ENCODE measurements around the gene TTC23.
A peak's percentile ranks its signal among the peaks of the same experiment; 100 is the strongest.

TTC23 gene

DNA sequence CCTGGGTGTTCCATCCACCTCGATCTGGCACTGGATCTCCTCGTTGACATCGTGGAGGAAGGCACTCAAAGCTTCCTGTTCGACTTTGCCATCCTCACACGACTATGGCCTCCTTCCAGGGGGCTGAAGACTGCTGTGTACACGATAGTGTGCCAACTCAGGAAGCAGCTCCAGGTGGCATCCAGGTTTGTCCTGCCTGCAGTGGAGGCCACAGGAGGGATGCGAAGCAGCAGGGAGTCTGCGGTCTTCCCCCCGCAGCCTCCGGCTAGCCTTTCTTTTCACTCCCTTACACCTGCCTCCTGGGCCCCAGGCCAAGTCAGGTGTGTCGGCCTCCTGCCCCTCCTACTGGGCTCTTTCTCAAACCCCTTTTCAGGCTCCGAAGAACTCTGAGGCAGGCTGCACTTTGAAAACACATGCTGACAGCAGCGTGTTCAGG is 112.3 kb downstream of the TTC23 start:
- TF ChIP-seq, protein P1, sequence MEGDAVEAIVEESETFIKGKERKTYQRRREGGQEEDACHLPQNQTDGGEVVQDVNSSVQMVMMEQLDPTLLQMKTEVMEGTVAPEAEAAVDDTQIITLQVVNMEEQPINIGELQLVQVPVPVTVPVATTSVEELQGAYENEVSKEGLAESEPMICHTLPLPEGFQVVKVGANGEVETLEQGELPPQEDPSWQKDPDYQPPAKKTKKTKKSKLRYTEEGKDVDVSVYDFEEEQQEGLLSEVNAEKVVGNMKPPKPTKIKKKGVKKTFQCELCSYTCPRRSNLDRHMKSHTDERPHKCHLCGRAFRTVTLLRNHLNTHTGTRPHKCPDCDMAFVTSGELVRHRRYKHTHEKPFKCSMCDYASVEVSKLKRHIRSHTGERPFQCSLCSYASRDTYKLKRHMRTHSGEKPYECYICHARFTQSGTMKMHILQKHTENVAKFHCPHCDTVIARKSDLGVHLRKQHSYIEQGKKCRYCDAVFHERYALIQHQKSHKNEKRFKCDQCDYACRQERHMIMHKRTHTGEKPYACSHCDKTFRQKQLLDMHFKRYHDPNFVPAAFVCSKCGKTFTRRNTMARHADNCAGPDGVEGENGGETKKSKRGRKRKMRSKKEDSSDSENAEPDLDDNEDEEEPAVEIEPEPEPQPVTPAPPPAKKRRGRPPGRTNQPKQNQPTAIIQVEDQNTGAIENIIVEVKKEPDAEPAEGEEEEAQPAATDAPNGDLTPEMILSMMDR (conservative IDR thresholded peaks at IDR 0.05): no peak
- H3K27ac ChIP-seq: peak overlapping the region; percentile 59

GRCh38 chr15:99135194-99135593 is 114.2 kb downstream of the TTC23 start:
- H3K27ac ChIP-seq: 0 out of 2 replicates have a peak overlapping the region, but pooled peaks have one; percentile 12
- TF ChIP-seq, protein P1 (conservative IDR thresholded peaks at IDR 0.05): no peak

GRCh38 chr15:99134317-99134821 is 115.0 kb downstream of the TTC23 start:
- 0 out of 2 replicates have a peak overlapping the region, but pooled peaks have one; percentile 12 for H3K27ac ChIP-seq
- TF ChIP-seq, protein P1 (conservative IDR thresholded peaks at IDR 0.05): no peak

DNA sequence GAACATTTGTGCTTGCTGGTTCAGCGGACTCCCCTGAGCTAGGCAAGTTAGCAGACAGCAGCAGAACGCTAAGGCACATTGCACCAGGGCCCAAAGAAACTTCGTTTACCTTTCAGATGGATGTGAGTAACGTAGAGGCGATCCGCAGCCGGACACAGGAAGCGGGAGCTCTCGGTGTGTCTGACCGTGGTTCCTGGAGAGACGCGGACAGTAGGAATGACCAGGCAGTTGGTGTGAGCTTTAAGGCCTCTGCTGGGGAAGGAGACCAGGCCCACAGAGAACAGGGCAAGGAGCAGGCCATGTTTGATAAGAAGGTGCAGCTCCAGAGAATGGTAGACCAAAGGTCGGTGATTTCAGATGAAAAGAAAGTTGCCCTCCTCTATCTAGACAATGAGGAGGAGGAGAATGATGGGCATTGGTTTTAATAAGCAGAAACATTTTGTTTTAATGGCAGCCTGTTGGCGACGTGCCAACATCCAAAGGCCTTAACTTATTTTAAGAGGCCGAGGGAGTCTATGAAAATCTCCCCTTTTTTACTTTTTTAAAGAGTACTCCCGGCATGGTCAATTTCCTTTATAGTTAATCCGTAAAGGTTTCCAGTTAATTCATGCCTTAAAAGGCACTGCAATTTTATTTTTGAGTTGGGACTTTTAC is 116.6 kb downstream of the TTC23 start:
- TF ChIP-seq, protein P1 (conservative IDR thresholded peaks at IDR 0.05): no peak
- H3K27ac ChIP-seq: no peak overlapping the region

GRCh38 chr15:99132122-99132521 is 117.3 kb downstream of the TTC23 start:
- TF ChIP-seq, protein P1 (conservative IDR thresholded peaks at IDR 0.05): no peak
- H3K27ac ChIP-seq: no peak overlapping the region

GRCh38 chr15:99131441-99132023 is 117.8 kb downstream of the TTC23 start:
- TF ChIP-seq, protein P1 (conservative IDR thresholded peaks at IDR 0.05): no peak
- H3K27ac ChIP-seq: no peak overlapping the region

GRCh38 chr15:99130765-99131440 is 118.5 kb downstream of the TTC23 start:
- no peak overlapping the region for H3K27ac ChIP-seq
- TF ChIP-seq, protein P1 (conservative IDR thresholded peaks at IDR 0.05): no peak
